HepG2 (cell line): ENCODE data around the gene CADPS. TPM values are rescaled to one million over a fixed set of nuclear protein-coding genes. Genes with fewer than 3 reads are reported as not detected.

Source experiments
- GPN1 ChIP-seq: sonication (generic); formaldehyde crosslinking; IDR thresholded peaks from 2 replicates; pipeline ENCODE4 v1.5.1; 2020; ENCODE audit warnings: missing genetic modification reagents, borderline replicate concordance
- REXO4 ChIP-seq: sonication (generic); formaldehyde crosslinking; IDR thresholded peaks from 2 replicates; pipeline ENCODE4 v1.8.0; 2022; ENCODE audit warnings: missing genetic modification reagents, mild to moderate bottlenecking, borderline replicate concordance
- RFXANK ChIP-seq: IDR thresholded peaks from 2 replicates; pipeline ENCODE4 v1.6.1; 2016
- ZNF280D ChIP-seq: sonication (generic); formaldehyde crosslinking; IDR thresholded peaks from 2 replicates; pipeline ENCODE4 v1.5.1; 2020; ENCODE audit warnings: mild to moderate bottlenecking, missing genetic modification reagents
- ZNF407 ChIP-seq: sonication (generic); formaldehyde crosslinking; IDR thresholded peaks from one replicate; pipeline ENCODE4 v1.5.1; 2020; ENCODE audit warnings: mild to moderate bottlenecking, missing genetic modification reagents; ENCODE audit errors: not compliant biosample characterization
- polyA plus RNA-seq, 8 experiments: library from polyadenylated mRNA; depleted of rRNA in 3 of 8; stranded (reverse) in 7 of 8; unstranded in 1 of 8; fragments of >200 nt; fragmentation: Illumina TruSeq in 4 of 8; extraction: Trizol in 4 of 8; gene quantifications; 2 replicates each; pipeline versions ENCODE4 v1.2.1 to v1.2.3, GENCODE V29; 2011 to 2016; ENCODE audit warnings: low read depth in 4 of 8, missing spikeins in 1 of 8, mixed read lengths in 1 of 8; ENCODE audit not compliant: insufficient read depth in 1 of 8
- total RNA-seq, 5 experiments: library from RNA; depleted of rRNA; stranded (reverse); fragments of >200 nt; fragmentation: Illumina TruSeq; extraction: Trizol; gene quantifications; 2 replicates each; pipeline ENCODE4 v1.2.3, GENCODE V29; 2016; ENCODE audit warnings: low read depth in 1 of 5
- TF ChIP-seq, protein P1 (sequence below): sonication (generic); formaldehyde crosslinking; IDR thresholded peaks from 2 replicates; pipeline ENCODE4 v1.4.0; 2020; ENCODE audit warnings: mild to moderate bottlenecking, missing genetic modification reagents

Gene CADPS
- total and polyA plus RNA-seq, 2 of the 13 experiments (the other 11 are each of a cell fraction or from before 2014, with no cell fraction given): not detected

DNA sequence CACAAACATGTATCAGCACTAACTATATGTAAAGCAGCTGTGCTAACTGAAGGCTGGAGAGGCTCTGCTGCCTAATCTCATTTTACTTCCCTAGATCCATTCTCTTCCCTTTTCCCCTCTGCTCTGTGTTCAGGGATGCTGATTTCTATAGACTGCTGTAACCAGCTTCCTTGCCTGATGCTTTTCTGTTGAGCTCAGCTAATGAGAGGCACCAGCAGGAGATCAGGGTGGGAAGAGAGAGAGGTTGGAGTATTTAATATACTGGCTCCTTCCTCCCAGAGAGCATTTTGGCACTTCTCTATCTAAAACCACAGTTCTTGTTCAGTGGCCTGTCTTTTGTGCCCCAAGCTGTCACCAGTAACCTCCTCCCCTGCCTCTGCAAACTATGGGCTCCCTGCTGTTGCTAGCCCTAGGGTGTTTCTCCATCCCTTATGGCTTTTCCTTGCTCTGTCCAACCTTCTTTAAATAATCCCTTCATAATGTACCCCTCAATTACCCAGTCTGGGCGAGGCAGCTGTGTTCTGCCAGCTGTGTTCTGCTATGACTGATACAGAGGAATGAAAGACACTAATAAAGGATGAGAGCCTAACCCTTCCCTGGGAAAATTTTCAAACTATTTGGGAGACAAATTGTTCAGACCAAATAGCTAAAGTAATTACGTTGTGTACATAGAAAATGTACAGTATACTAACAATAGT lies 69.5 kb downstream of the CADPS start (continued):
- TF ChIP-seq ZNF407 (CRISPR knock-in tag) (no peak), RFXANK (CRISPR knock-in tag) (no peak), ZNF280D (no peak), REXO4 (CRISPR knock-in tag) (no peak), GPN1 (CRISPR knock-in tag) (no peak)
- TF ChIP-seq, protein P1, sequence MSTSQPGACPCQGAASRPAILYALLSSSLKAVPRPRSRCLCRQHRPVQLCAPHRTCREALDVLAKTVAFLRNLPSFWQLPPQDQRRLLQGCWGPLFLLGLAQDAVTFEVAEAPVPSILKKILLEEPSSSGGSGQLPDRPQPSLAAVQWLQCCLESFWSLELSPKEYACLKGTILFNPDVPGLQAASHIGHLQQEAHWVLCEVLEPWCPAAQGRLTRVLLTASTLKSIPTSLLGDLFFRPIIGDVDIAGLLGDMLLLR (CRISPR knock-in tag): no peak
- TF ChIP-seq, all 625 proteins: peak for 0
